Stomach (tissue), 4 donors: ENCODE results near the gene MARCHF2.

Experiments
- EP300 ChIP-seq: sonication (generic); formaldehyde crosslinking; IDR thresholded peaks from one replicate; pipeline ENCODE4 v1.6.1; 2017; ENCODE audit warnings: antibody characterized with exemption
- POLR2A ChIP-seq, 4 donors: fragments of 450-650 bp; IDR thresholded peaks; one replicate each; pipeline ENCODE4 v1.6.1; 2016; ENCODE audit warnings: antibody characterized with exemption in 4 of 4, control low read depth in 2 of 4, mild to moderate bottlenecking in 1 of 4, moderate library complexity in 1 of 4
- POLR2AphosphoS5 ChIP-seq, 3 donors: sonication (generic); formaldehyde crosslinking; IDR thresholded peaks; one replicate each; pipeline ENCODE4 v1.6.1; 2016; ENCODE audit warnings: antibody characterized with exemption in 3 of 3
- TF ChIP-seq, protein P1 (sequence below), 7 experiments: fragments of 450-650 bp in 4 of 7; fragments of 200-600 bp in 3 of 7; sonication (generic) in 3 of 7; IDR thresholded peaks; one replicate each; pipeline ENCODE4 v1.5.1; 2016 to 2019; ENCODE audit warnings: antibody characterized with exemption in 7 of 7, control low read depth in 2 of 7, mild to moderate bottlenecking in 1 of 7

DNA sequence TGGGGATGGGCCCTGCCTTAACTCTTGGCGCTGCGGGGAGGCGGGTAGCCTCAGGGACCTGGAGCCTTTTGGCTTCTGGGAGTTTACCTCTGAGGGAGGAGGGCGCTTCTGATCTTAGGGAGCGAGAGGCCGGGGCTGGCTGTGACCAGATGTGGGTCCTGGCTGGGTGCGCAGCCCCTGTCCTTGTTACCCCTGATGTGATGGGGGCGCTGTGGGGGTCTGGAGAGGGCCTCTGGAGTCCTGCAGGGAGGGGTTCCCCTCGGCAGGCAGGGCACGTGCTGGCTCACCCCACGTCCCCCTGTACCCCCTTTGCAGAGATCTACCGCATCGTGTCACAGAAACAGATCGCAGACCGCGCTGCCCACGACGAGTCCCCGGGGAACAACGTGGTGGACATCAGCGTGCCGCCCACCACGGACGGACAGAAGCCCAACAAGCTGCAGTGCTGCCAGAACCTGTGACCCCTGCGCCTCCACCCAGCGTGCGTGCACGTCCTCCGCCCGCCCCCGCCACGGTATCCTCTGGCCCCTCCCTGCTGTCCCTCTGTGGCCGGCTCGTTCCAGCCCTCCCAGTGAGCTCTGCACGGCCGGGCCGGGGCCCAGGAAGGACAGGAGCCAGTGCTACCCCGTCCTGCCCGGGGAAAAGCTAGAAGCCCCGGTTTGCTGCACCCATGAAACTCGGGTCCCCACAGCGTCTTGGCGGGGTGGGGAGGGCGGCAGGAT lies 9.8 kb upstream of the MARCHF2 start:
- TF ChIP-seq, protein P1, sequence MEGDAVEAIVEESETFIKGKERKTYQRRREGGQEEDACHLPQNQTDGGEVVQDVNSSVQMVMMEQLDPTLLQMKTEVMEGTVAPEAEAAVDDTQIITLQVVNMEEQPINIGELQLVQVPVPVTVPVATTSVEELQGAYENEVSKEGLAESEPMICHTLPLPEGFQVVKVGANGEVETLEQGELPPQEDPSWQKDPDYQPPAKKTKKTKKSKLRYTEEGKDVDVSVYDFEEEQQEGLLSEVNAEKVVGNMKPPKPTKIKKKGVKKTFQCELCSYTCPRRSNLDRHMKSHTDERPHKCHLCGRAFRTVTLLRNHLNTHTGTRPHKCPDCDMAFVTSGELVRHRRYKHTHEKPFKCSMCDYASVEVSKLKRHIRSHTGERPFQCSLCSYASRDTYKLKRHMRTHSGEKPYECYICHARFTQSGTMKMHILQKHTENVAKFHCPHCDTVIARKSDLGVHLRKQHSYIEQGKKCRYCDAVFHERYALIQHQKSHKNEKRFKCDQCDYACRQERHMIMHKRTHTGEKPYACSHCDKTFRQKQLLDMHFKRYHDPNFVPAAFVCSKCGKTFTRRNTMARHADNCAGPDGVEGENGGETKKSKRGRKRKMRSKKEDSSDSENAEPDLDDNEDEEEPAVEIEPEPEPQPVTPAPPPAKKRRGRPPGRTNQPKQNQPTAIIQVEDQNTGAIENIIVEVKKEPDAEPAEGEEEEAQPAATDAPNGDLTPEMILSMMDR (IDR thresholded peaks at IDR 0.05), result no peak
- TF ChIP-seq POLR2AphosphoS5 (IDR thresholded peaks at IDR 0.05) (no peak), POLR2A (IDR thresholded peaks at IDR 0.05) (no peak), EP300 (no peak)
